Activated T-cell treated with anti-CD3 and anti-CD28 coated beads for 48 hours (primary cell): ENCODE measurements around the gene TBXAS1.

Experiments used
- DNase-seq: peaks from one replicate; pipeline ENCODE4 v3.0.0-alpha.2; 2020; ENCODE audit warnings: low read depth

Gene TBXAS1

GRCh38 chr7:139948587-139949335 lies 119.7 kb downstream of the TBXAS1 start:
- no peak for DNase-seq

DNA sequence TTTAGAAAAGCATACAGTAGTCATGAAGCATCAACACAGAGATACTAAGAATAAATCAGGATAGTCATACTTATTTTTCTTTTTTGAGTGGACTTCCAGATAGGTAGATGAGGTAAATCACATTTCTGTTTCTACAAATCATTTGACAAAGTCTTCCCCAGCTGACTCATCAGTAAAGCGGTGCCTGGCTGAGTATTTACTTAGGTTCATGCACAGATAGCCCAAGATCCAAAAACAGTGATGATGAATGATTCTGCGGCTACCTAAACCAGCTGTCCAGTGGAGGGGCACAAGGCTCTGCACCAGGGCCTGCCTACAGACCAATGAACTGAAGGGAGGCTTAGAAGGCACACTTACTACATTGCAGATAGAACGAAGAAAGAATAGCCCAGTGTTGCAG lies 120.6 kb downstream of the TBXAS1 start:
- DNase-seq = no peak

DNA sequence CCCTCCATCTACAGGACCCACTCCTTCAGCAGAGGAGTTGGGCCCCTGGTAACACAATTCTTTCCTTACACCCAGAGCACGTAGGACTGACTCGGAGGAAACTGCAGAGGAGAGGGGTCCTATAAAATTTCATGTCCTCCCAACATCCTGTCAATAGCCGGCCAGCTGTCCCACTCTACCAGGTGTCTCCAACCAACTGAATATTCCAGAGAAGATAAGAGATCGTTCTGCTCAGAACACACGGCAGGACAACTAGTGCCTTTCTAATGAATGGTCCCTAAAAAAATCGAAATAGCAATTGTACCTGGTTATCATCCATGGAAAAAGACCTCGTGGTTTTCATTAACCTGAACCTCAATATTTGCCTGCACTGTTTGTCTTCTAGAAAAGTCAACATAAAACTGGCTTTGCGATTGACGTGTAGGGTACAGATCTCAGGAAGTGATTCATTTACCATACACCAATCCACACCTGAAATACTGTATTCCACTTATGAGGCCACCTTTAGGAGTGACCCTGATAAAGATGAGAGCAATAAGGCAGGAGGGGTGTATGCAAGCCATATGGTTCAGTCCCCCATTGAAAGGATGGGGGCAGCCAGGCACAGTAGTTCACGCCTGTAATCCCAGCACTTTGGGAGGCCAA lies 121.9 kb downstream of the TBXAS1 start:
- no peak for DNase-seq

DNA sequence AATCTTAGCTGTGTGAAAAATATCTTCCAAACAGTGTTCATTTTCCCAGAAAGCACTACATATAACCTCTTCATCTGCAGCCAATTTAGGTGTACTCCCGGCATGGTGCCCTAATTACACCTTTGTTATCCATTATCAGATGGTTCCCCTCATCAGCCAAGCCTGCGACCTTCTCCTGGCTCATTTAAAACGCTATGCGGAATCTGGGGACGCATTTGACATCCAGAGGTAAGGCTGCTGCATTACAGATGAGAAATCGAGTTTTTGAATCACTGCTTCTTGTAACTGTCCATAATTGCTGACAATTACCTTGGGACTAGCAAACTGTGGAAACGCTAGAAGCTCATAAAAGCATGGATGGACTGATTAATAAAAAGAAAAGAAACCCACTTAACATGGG lies 124.2 kb downstream of the TBXAS1 start:
- DNase-seq = no peak

DNA sequence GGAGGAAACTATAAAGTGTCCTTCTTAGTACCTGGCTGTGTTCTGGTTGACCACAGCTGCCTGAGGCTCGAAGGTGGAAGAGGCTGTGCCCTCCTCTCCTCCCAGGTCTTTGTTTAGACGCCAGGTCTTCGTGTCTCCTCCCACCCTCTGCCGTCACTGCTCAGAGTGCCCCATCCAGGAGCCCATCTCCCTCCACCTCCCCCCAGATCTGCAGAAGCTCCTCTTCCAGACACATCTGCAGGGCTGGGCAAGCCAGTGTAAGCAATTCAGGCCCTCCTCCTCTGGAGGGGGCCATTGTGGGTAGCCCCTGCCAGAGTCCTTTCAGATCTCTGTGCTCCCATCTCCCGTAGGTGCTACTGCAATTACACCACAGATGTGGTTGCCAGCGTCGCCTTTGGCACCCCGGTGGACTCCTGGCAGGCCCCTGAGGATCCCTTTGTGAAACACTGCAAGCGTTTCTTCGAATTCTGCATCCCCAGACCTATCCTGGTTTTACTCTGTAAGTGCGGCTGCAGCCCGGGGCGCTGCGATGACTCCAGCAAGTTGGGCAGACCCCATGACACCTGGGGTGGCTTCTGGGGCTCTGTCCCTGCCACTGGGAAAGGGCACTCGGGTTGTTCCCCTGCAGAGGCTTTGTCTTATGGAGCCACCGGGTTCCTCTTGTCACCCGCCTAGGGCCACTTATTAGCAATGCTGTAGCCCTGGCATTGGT lies 126.2 kb downstream of the TBXAS1 start:
- no peak for DNase-seq

DNA sequence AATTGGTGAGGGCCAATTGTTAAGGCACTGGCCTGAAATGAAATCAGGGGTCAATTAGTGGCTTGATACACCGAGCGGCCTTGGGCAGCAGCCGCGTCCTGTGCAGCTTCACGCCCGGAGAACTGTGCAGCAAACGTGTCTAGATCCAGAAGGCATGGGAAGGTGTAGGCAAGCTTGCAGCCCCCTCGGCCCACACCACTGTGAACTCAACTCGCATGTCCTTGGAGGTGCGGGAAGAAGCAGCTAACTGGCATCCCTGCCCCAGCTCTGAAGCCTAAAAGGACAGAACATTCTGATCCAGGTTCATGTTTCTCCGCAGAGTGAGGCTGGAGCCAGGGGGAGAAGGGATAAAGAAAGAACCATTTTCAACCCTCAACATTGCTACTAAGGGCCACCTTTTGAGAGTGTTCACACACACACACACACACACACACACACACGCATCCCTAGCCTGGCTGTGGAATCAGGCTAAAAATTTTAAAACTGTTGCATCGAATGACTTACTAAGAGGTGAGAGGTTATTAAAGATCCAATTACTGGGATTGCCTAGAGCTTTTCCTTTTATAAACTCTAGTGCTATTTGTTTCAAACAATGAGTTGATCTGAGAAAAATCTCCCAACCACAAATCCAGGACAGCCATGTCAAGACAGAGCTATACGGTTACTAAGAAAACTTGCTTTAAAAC lies 129.7 kb downstream of the TBXAS1 start:
- DNase-seq = no peak

DNA sequence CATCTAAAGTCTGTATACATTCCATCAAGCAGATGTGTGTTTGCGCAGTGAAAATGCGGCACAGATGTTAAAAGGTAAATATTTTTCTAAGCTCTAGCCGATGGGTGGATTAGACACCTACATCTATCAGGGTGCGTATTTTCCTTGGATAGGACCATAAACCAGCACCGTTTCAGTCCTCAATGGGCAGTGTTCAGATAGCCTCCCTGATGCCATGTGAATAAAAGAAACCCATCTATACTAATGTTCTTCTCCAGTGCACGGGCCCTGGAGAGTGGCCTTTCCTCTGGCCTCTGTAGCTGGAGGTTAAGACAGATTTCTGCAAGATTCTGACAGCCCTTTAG lies 130.2 kb downstream of the TBXAS1 start:
- no peak for DNase-seq

- no peak for DNase-seq
Measured at GRCh38 chr7:139959718-139960117, 130.7 kb downstream of the TBXAS1 start.

DNA sequence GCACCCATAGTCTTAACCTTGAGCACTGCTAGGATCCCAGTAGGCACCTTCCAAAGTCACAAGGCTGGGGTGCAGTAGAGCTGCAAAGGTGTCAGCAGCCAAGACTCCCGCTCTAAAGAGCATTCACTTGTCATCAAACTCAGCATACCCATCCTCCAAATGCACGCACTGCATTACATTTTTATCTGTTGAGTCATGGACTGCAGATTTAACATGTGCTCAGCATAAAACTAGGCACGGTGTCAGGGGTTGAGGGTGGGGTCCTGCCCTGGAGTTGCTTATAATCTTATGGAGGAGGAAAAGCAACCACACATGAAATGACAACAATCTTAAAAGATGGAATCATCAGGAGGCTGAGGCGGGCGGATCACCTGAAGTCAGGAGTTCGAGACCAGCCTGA lies 131.1 kb downstream of the TBXAS1 start:
- DNase-seq = no peak

- DNase-seq = no peak
Measured at GRCh38 chr7:139965942-139966628, 137.0 kb downstream of the TBXAS1 start.

- DNase-seq = no peak
Measured at GRCh38 chr7:139966949-139967348, 137.9 kb downstream of the TBXAS1 start.

GRCh38 chr7:139968931-139969330 lies 139.9 kb downstream of the TBXAS1 start:
- DNase-seq = no peak

DNA sequence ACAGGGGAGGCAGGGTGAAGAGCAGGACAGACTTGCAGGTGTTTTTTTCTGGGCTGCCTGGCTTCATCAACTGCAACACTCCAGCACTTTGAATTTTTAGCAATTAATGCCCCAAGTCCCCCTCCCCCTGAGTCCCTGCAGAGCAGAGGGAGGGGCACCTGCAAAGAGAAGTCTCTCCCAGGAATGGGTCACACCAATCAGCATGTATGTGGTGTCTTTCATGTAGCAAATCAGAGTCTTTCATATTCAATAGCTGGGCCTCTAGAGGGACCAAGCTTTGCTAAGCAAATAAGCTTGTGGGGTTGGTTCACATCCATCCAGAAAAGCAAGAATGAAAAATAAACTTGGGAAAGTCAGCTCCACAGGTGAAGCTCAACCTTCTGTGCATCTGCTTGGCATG lies 143.0 kb downstream of the TBXAS1 start:
- DNase-seq = no peak

GRCh38 chr7:139973101-139974050 lies 144.3 kb downstream of the TBXAS1 start:
- DNase-seq = no peak

DNA sequence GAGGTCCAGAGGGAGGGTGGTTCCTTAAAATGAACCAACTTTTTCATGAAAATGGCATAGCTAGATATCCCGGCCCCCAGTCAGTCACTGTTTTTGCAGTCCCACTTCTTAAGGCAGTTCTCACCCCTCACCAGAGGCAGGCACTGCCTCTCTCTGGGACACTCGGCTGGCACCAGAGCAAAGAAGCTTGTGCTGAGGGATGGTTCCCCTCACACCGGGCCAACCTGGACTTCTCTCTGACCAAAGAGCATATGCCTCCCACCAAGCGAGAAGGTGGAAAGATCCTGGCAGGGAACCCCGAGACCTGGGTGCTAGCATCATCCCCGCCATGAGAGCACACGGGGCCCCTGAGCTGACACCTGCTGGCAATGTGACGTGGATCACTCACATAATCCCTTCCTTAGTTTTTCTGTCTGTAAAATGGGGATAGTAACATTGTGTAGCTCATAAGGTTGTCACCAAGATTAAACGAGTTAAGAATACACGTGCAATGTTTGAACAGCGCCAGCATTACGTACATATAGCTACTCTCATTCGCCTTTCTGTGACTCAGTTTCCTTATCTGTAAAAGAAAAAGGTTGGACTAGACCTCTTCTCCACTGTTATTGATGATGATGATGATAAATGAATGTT lies 145.2 kb downstream of the TBXAS1 start:
- no peak for DNase-seq

GRCh38 chr7:139976055-139976837 lies 147.2 kb downstream of the TBXAS1 start:
- no peak for DNase-seq

DNA sequence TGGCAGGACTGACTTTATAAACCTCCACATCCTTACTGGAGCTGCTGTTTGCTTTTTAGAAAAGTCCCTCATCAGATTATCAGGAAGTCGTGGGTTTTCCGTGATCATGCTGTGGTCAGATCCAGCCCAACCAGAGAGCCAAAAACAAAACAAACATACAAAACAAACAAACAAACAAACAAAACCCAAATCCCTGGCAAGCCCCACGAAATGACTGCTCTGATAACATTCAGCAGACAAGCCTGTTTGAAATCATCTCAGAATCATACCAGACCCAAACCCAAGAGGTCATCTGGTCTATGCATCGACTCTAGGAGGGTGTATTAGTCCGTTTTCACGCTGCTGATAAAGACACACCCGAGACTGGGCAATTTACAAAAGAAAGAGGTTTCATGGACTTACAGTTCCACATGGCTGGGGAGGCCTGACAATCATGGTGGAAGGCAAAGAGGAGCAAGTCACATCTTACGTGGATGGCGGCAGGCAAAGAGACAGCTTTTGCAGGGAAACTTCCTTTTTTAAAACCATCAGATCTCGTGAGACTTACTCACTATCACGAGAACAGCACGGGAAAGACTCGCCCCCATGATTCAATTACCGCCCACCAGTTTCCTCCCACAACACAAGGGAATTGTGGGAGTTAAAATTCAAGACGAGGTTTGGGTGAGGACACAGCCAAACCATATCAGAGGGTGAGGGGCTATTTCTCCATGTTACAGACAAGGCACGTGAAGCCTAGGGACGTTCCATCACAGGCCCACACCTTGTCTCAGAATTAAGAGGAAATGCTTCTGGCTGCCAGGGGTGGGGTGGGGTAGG lies 148.0 kb downstream of the TBXAS1 start:
- DNase-seq = no peak

DNA sequence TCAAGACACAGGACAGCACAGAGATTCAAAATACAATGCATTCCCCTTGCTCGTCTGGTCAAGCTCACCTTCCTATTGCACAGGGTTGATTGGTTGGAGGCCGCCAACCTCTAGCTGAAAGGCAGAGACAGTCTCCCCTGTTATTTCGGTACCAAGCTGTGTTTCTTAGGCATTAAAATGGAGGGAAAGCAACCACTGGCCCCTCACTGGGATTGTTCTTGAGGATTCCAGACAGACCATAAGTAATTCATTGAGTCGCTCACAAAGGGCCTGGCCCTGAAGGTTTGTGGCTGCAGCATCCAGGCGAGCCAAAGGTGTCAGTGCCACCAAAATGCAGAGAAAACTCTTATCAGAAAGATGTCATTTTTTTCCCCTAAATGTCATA lies 152.4 kb downstream of the TBXAS1 start:
- no peak for DNase-seq
